ENCODE data around the gene APELA.
"Not testable (repeated sequence)": the region's sequence is repeated elsewhere in the genome, so short reads cannot be mapped to it uniquely, and the experiment has no call there.

The APELA gene, protein sequence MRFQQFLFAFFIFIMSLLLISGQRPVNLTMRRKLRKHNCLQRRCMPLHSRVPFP

DNA sequence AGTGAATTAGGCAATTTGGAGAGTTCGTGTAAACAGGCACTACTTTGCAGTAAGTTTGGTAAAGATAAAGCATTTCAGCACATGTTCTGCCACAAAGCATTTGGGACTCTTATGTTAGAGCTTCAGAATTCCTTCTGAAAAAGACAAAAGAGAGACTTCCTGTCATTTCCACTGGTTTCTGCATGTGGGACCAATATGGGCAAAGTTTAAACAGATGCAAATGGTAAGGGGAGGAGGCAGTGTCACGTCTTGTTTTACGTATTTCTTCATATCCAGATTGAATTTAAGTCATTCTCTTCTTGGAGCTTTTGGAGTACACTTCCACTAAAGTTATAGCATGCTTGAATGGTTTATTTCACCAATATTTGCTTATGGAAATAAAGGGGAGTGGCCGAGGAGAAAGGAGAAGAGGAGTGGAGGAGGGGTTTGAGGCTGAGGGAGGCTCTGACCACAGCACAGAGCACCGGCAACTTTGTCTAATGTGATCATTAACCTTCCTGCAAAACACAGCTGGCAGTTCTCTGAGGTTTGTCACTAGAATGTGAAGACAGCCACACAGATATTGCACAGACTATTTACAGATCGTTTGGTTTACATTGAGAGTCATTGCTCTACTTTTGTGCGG lies at the start of gene APELA:
Gene APELA, plus strand, starts transcription at position 479 of the 625 bp plus-strand sequence. CDS start 154 bp downstream, outside the sequence.
- DNase-seq, result no peak

DNA sequence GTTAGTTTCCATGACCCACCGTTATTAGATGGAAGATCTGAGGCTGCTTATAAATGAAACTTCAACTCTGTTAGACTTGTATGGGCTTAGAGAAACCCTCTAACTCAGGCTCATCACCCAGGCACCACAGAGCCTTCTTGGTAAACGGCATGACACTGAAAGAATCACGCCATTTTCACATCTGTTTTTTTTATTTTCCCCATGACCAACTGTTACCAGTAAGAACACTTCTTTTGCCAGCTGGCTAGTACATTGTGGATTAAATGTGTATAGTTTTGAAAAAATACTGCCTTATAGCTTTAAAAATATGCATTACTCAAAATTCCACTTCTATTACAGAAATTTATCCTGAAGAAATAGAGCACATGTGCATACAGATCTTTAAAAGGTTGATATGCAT lies 48.0 kb upstream of the APELA start:
- DNase-seq, result no peak

DNA sequence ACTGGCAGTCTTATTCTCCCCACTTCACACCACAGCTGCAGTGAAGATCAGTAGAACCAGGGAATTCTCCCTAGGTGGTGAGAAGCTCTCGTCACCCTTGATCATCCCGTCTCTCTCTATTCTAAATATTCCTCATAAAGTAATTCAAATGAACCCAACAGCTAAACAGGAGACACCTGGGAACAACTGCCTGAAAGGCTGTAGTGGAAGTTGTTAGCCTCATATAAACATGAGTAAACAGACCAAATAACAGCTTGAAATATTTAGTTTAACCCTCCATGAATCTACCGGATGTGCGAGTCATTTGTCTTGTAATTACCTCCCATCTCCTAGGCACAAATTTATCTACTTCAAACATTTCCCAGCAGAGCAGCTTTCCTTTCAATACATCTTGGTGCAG lies 30.4 kb upstream of the APELA start:
- no peak for DNase-seq

DNA sequence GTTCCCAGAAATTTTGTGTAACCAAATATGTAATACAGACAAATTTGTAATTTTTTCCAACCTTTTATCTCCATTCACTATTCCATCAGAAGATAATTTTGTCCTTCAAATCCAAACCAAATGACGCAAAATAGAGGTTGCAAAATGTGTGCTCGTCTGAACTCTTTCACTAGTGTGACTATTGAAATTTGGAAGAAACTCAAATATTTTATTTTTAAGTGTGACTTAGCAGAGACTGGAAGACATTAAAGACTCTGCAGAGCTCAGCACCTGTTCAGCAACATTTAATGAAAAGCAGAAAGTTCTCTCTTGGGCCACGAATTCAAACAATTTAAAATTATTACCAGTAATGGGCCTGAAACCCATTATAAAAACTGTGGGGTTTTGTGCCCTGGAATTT lies 30.0 kb upstream of the APELA start:
- no peak for DNase-seq

DNA sequence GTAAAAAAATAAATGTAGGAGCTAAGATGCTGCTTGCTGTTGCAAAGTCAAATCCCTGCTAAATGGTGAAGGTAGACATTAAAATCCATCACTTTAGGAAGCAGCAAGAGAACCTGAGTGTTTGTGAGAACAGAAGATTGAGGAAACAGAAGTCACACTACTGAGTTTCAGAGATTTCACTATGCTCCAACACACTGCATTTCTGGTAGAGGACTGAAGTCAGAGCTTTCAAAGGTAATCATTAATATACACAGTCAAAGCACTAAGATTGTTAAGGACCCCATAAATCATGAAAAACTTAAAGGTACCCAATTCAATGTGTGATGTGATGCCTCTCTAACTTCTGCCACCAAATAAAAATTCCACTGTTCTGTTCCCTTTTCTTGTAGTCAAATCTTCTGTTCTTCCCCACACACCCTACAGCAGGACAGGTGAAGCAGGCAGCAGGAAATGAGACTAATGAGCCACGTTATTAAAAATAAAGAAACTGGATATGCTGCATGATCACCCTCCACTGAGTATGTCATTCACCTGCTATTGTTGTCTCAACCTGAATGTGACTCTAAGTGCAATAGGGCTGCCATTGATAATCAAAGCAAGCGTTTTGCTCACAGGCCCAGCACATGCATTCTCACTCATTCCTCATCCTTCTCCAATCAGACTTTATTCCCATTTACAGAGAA lies 28.9 kb upstream of the APELA start:
- no peak for DNase-seq

DNA sequence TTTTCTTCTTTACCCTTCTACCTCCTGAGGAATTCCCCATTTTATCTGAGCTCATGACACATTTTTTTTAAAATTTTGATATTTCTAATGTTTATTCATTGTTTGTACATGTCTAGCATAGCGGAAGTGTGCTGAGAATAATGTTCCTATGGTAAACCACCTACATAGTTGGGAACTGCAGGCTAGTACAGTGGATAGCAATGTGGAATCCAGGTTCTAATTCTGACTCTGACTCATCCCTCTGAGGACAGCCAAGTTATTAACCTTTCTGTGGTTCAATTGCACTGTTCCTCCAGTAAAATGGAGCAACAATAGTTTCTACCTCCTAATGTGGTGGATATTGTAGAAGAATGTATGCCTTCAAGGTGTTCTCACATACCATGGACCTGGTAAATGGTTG lies 20.6 kb upstream of the APELA start:
- no peak for DNase-seq

DNA sequence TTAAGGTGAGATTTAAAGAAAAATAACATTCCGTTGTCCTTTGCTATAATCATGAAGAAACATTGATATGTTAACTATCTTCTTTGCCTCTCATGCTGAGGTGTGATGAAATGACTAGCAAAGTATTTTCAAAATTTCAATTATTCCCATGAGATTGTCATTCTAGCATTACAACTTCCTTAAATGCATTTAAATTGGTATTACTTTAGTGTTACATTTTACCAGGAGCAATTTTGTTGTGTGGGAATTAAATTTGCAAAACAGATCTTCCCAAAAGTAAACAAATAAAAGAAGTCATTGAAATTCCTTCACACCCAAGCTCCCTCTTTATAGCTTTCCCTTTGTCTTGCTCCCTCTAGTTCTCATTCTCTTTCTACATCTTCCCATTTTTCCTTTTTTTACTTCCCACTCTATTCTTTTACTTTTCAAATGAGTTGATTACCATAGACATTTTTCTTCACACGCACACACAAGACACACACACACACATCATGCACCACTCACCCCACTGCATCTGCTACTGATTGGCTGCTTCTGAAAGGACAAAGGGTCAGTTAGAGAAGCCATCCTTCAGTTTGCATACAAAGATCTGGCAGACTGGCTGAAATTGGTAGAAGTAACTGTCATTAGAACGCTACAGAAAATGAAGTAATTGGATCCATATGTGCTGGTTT lies 10.0 kb upstream of the APELA start:
- no peak for DNase-seq

DNA sequence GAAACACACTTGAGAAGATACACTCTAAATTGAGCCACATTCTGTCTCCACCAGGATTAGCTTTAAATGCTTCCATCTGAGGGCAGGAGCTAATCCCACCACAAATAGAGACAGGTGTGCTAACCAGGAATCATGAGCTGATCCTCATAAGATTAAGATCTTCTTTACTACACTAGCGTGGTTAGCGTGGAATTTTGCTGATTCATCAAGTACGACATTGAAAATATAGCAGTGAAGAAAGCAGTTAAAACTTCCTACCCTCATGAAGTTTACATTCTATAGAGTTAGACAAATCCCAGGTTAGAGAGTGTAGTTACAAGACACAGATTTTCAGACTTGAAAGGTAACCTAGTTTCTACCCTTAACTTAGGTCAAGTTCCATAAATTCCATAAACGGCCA lies 5.3 kb upstream of the APELA start:
- no peak for DNase-seq

DNA sequence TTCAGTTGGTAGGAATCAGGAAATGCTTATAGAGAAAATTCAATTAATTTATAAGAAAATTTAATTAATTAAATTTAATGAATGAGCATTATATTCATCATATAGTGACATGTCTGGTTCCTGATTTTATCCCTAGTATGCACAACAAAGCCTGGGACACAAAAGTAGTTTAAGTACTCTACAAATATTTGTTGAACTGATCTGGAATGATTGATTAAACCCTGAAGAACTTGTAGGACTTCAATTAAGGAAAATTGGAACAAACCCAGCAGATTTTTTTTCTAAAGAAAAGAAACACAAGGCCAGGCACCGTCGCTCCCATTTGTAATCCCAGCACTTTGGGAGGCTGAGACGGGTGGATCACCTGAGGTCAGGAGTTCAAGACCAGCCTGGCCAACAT lies 4.5 kb upstream of the APELA start:
- no peak for DNase-seq

DNA sequence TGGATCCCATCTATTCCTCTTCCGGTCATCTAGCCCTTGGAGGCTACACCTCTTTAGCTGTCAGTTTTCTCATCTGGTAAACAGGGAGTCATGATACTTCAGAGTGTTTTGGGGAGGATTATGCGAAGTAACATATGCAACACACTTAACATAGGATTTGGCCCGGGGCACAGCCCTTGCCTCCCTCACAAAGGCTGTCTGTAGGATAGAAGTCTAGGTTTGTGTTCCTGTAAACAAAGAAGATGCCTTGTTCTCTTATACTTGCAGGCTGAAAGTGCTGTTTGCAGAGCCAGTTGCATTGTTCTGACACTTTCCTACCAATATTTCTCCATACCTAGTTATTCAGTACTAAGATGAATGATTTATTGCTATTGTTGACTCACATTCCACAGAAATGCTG lies 2.2 kb upstream of the APELA start:
- DNase-seq, result no peak

DNA sequence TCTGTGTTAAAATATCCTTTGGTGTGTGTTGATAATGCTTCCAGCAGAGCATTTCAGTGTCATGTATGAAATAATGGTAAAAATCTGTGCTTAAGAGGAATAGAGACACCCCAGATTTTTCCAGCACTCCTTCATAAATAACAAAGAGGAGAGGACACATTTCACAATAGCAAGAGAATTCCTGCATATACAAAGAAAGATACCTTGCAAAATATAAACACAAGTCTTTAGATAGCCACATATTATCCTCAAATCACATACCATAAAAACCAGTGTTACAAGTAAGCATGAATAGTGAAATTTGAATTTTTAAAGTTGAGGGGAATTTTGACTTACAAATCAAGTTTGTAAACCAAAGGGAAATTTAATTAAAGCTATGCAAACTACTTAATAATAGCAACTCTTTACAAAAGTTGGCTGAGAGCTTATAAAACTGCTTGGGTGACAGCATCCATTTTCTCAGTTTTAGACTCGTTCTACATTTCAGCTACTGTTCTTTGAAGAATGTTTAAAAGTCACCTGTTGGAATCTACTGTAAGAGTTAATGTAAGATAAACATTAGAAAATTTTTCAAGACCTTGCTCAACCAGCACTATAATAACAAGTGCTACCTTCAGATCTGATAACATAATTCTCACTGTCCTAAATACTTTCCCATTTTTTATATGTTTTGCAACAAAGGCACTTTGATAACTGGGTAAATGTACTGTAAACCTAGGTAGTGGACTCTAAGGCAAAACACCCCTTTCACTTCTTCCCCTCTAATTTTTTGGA lies 3.7 kb downstream of the APELA start:
- DNase-seq, result no peak

DNA sequence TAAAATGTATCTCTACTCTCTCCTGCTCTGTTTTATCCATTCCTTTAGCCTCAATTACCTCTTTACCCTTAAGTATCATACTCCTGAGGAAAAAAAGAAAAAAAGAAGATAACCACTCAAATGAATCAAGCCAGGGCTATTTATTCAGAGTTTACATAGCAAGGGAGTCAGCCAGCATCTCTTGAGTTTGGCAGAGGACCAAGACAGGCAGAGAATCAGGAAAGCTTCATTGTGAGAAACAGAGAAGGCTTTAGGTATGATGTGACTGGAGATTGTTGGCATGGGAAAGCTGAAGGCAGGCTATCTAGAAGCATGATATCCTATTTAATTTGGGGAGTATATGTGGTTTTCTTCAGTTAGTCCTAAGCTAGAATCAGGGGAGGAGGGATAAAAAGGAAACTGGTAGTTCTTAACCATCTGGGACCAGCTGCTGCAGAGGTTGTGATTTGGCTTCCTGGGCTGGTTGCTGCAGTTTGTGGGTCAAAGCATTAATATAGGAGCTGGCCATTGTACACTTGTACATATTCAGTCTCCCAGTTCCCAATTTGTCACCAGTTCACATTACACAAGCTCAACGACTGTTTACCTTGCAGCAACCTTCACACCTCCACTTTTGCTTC lies 11.2 kb downstream of the APELA start:
- DNase-seq, result no peak

DNA sequence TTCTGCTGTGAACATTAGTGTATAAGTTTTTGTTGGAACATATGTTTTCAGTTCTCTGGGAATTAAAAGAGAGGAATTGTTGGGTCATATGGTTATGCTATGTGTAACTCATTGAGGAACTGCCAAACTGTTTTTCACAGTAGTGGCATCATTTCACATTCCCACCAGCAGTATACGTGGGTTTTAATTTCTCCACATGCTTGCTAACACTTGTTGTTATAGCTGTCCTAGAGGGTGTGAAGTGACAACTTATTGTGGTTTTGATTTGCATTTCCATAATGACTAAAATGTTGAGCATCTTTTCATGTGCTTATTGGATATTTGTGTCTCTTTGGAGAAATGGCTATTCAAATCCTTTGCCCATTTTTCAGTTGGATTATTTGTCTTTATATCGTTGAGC lies 13.7 kb downstream of the APELA start:
- DNase-seq, result no peak

DNA sequence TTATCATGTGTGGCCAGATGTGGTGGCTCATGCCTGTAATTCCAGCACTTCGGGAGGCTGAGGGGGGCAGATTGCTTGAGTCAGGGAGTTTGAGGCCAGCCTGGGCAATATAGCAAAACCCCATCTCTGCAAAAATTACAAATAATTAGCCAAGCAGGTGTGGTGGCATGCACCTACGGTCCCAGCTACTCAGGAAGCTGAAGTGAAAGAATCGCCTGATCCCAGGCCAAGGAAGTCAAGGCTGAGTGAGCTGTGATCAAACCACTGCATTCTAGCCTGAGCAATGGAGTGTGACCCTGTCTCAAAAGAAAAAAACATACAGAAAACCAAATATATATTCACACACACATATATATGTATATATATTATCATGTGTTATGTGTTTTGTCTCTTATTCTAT lies 15.0 kb downstream of the APELA start:
- no peak for DNase-seq

DNA sequence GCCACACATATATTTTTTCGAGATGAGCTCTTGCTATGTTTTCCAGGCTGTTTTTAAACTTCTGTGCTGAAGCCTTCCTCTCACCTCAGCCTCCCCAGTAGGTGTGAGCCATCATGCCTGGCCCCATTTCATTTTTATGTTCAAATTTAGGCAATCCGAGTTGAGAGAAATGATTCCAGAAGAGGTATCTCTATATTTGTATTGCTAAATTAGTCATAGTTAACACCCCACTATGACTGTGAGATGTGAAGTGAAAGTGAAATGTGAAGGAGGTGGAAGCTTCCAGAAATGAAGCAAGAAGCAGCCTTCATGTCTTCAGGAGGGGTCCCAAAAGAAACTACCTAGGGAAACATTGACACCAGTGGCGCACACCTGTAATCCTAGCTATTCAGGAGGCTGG lies 17.7 kb downstream of the APELA start:
- no peak for DNase-seq

DNA sequence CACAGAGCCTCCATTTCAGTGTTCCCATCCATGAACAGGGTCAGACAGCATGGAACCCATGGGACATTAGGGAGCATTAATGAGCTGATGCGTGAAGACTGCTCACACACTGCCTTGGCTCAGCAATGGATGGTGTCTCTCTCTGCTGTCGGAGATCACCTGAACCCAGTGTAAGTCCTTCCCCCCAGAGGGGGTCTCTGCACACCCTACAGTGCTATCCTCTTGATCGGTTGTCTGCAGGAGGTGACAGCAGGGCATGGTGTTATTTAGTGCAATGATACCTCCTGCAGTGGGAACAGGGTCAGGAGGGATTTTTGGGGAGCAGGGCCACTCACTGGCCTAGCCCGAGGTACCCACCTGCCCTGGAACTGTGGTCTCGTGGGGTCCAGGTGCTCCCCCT lies 25.6 kb downstream of the APELA start:
- DNase-seq, result no peak

DNA sequence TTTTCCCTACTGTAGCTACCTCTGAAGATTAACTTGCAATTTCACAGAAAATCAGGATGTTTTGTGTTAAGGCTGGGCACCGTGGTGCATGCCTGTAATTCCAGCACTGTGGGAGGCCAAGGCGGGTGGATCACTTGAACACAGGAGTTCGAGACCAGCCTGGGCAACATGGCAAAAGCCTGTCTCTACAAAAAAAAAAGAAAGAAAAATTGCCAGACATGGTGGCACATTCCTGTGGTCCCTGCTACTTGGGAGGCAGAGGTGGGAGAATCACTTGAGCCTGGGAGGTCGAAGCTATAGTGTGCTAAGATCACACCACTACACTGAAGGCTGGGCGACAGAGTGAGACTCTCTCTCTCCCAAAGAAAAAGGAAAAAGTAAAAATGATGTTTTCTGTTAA lies 27.4 kb downstream of the APELA start:
- DNase-seq, result no peak

DNA sequence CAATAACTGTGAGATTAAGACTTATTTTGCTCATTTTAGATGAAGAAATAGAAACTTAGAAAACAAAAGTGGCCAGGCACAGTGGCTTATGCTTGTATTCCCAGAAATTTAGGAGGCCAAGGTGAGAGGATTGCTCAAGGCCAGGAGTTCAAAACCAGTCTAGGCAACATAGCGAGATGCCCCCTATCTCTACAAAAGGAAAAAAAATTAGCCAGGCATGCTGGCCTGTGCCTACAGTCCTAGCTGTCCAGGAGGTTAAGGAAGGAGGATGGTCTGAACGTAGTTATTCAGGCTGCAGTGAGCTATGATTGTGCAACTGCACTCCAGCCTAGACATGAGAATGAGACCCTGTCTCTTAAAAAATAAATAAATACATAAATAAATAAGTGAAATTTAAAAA lies 28.0 kb downstream of the APELA start:
- no peak for DNase-seq

DNA sequence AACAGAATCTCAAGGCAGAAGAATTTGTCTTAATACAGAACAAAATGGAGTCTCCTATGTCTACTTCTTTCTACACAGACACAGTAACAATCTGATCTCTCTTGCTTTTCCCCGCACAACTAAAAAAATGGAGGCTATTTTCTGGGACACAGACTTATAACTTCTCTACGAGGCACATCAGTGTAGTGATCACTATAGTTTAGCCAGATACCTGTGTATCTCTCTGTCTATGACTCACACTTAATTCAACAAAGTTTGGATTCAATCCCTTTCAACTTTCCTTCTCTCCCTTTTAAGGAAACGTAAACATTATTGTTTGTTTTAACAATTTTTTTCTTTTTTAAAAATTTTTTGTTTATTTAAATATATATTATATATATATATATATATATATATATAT lies 29.4 kb downstream of the APELA start:
- no peak for DNase-seq

DNA sequence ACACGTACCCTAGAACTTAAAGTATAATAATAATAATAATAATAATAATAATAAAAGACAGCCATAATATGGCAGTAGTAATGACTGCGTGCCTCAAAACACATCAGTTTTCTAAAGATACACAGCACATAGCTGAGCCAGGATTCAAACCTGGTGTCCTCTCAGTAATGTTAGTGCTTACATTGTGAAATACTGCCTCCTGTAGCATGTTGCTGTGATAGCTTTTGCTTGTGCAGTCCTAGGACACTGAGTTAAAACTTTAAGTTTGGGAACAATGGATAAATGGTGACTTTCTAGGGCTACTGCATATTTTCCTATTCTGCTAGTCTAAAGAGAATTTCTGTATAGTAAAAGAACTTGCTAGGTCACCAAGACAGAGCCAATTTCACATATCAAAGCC lies 36.5 kb downstream of the APELA start:
- DNase-seq, result not testable (repeated sequence)

DNA sequence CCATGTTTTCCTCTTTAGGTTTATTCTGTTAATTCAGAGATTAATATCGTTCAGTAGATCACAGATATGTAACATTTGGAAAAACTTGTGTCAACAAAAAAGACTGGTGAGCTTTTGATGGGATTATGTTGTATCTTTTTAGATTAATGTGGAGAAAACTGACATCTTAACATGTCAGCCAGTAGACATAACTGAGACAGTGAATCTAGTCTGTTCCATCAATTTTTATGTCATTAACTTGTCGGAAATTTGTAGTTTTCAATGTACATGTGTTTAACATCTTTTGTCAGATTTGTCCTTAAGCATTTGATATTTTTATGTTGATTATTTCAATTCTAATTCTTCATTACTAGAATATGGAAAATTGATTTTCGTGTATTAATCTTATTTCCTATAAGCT lies 42.0 kb downstream of the APELA start:
- no peak for DNase-seq

DNA sequence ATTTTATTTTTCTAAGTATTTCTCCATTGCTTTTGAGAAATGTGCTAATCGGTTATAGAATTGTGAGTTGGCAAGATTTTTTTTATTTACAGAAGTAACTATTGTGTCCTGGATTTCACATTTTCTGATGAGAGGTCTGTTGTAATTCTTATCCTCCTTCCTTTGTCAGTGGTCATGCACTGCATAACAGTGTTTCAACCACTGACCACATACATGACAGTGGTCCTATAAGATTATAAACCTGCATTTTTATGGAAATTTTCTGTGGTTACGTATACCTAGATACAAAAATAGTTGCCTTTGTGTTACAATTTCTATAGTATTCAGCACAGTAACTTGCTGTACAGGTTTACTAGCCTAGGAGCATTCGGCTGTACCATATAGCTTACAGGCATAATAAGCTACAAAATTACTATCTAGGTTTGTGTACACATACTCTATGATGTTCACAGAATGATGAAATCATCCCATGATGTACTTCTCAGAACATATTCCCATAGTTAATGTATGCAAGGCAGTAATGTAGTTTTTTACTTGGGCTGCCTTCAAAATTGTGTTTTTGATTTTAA lies 47.8 kb downstream of the APELA start:
- no peak for DNase-seq

DNA sequence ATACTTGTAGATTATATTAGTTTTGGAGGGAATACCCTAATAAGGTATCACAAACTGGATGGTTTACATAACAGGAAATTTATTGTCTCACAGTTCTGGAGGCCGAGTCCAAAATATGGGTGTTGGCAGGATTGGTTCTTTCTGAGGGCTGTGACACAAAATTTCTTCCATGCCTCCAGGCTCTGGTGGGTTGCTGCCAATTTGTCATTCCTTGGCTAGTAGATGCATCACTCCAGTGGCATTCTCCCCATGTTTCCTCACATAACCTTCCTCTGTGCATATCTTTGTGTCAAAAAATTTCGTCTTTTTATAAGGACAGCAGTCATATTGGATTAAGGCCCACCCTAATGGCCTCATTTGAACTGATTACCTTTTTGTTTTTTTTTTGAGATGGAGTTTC lies 49.3 kb downstream of the APELA start:
- no peak for DNase-seq
